Kidney (tissue), 14 donors: ENCODE measurements around the gene GAS7. TPM values are rescaled to one million over a fixed set of nuclear protein-coding genes. Genes with fewer than 3 reads are reported as not detected.
A peak's percentile ranks its signal among the peaks of the same experiment; 100 is the strongest.

Source experiments
- DNase-seq, 5 donors: peaks; one replicate each; pipeline ENCODE4 v3.0.0-alpha.2; 2013 to 2020
- FAIRE-seq: peaks from 2 replicates; lab custom pipeline; 2012; peaks lifted over from hg19 to GRCh38; lab: Jason Lieb, UNC
- H3K27ac ChIP-seq, 2 donors: one replicate each; pipeline ENCODE4 v1.7.0; 2013; ENCODE audit warnings: low read depth in 2 of 2, low read length in 2 of 2, inconsistent platforms in 1 of 2
- H3K27me3 ChIP-seq: one replicate; pipeline ENCODE4 v1.7.1; 2013; ENCODE audit warnings: low read length, inconsistent platforms; ENCODE audit not compliant: control insufficient read depth, insufficient read depth
- H3K36me3 ChIP-seq, 3 donors: one replicate each; pipeline versions ENCODE4 v1.7.0 to v1.7.1; 2013; ENCODE audit warnings: low read length in 3 of 3, control low read depth in 1 of 3, inconsistent platforms in 1 of 3; ENCODE audit not compliant: insufficient read depth in 3 of 3, control insufficient read depth in 2 of 3
- H3K4me1 ChIP-seq, 3 donors: one replicate each; pipeline versions ENCODE4 v1.7.0 to v1.7.1; 2013; ENCODE audit warnings: low read length in 3 of 3, inconsistent platforms in 1 of 3, low read depth in 1 of 3; ENCODE audit not compliant: control insufficient read depth in 2 of 3, insufficient read depth in 2 of 3
- H3K4me3 ChIP-seq, 3 donors: one replicate each; pipeline versions ENCODE4 v1.7.0 to v1.8.1; 2013; ENCODE audit warnings: low read length in 3 of 3, control low read depth in 1 of 3, inconsistent platforms in 1 of 3
- H3K9ac ChIP-seq, 3 donors: one replicate each; pipeline versions ENCODE4 v1.7.0 to v1.7.1; 2013; ENCODE audit warnings: low read length in 3 of 3, control low read depth in 1 of 3, inconsistent platforms in 1 of 3
- H3K9me3 ChIP-seq, 3 donors: one replicate each; pipeline versions ENCODE4 v1.7.0 to v1.7.1; 2013; ENCODE audit warnings: low read length in 3 of 3, control low read depth in 1 of 3, inconsistent platforms in 1 of 3; ENCODE audit not compliant: control insufficient read depth in 2 of 3, insufficient read depth in 1 of 3
- CTCF ChIP-seq: IDR thresholded peaks from 3 replicates; pipeline ENCODE4 v1.5.1; 2012; ENCODE audit warnings: mild to moderate bottlenecking, moderate library complexity, borderline replicate concordance; ENCODE audit not compliant: insufficient read depth; ENCODE audit errors: extremely low read depth
- intact Hi-C: fragments of 100-400 bp; cut with DNase I; formaldehyde crosslinking; loops from one replicate; pipeline ENCODE4 v1.11.1; 2022
- polyA plus RNA-seq: library from polyadenylated mRNA; stranded (reverse); fragments of 350-450 nt; fragmentation: Illumina TruSeq; extraction: RNeasy Lipid Tissue Mini Kit (QIAGEN cat#74804); gene quantifications from one replicate; pipeline ENCODE4 v1.2.3, GENCODE V29; 2014; ENCODE audit warnings: low read depth, low replicate concordance; ENCODE audit not compliant: insufficient read depth
- total RNA-seq: library from RNA; stranded (reverse); fragmentation: NEBNext Ultra II Directional; extraction: Animal tissue kit (Norgen Biotek cat#: 25700); gene quantifications from one replicate; pipeline ENCODE4 v1.2.1, GENCODE V29; 2021
- donor health status: control.
- donor health status: control.
- donor health status: control.
- donor health status: control.
- donor health status: control.
- donor health status: DM: yes; HTN: yes; CAD: no.
- donor health status: Normal renal cell carcinoma (clear cell type).

GAS7 gene
- total and polyA plus RNA-seq, 2 donors from 2014 or later, result 1.1 to 20.5 TPM

GRCh38 chr17:10130263-10130662, 68.1 kb downstream of the GAS7 start:
- FAIRE-seq (no peak), DNase-seq (peak in 1 of 5 donors; percentile 2)
- Histone ChIP-seq H3K9me3 (no peaks in the 10 kb centered on the region), H3K4me1 (peaks cover 0 to 9% (median 6%) of the 10 kb centered on the region in 3 donors), H3K9ac (no peak overlapping the region), H3K36me3 (no peaks in the 10 kb centered on the region), H3K27ac (no peak overlapping the region), H3K4me3 (no peak overlapping the region), H3K27me3 (no peaks in the 10 kb centered on the region)
- no peak for TF ChIP-seq CTCF
- intact Hi-C loops, result no loop called here

GRCh38 chr17:10127819-10128425, 70.5 kb downstream of the GAS7 start:
- H3K36me3 ChIP-seq, result no peaks in the 10 kb centered on the region
- H3K9me3 ChIP-seq, result no peaks in the 10 kb centered on the region
- peaks cover 0 to 9% (median 6%) of the 10 kb centered on the region in 3 donors for H3K4me1 ChIP-seq
- DNase-seq, result peak; percentile 76 to 90 (median 85)
- peak overlapping the region in 1 of 3 donors; percentile 12 for H3K9ac ChIP-seq
- H3K4me3 ChIP-seq, result no peak overlapping the region
- FAIRE-seq, result no peak
- H3K27ac ChIP-seq, result no peak overlapping the region
- no peaks in the 10 kb centered on the region for H3K27me3 ChIP-seq
- TF ChIP-seq CTCF, result no peak
- intact Hi-C loops, result no loop called here

GRCh38 chr17:10126616-10127501, 71.5 kb downstream of the GAS7 start:
- H3K27ac ChIP-seq, result no peak overlapping the region
- H3K27me3 ChIP-seq, result no peaks in the 10 kb centered on the region
- no peak overlapping the region for H3K4me3 ChIP-seq
- TF ChIP-seq CTCF, result no peak
- peaks cover 0 to 9% (median 6%) of the 10 kb centered on the region in 3 donors for H3K4me1 ChIP-seq
- no peaks in the 10 kb centered on the region for H3K9me3 ChIP-seq
- FAIRE-seq (no peak), DNase-seq (peak in 4 of 5 donors; percentile 49 to 65 (median 62))
- H3K36me3 ChIP-seq, result no peaks in the 10 kb centered on the region
- intact Hi-C loops, result no loop called here
- no peak overlapping the region for H3K9ac ChIP-seq
